Measurements from ENCODE around the gene PKNOX1.

Gene PKNOX1

GRCh38 chr21:42970946-42971653 is 3.3 kb upstream of the PKNOX1 start:
- no peak for TF ChIP-seq CTCF (IDR thresholded peaks at IDR 0.05; ENCODE audit: control insufficient read depth, extremely low read depth, insufficient read depth)
- no peak overlapping the region for H3K4me3 ChIP-seq (ENCODE audit: low read depth, low read length)

GRCh38 chr21:42971897-42972275 is 2.5 kb upstream of the PKNOX1 start:
- no peak for TF ChIP-seq CTCF (IDR thresholded peaks at IDR 0.05; ENCODE audit: control insufficient read depth, extremely low read depth, insufficient read depth)
- no peak for DNase-seq (ENCODE audit: low read depth)
- H3K4me3 ChIP-seq (ENCODE audit: low read depth, low read length), result no peak overlapping the region

More at GRCh38 chr21:42970946-42971653, 3.3 kb upstream of the PKNOX1 start:
- DNase-seq (ENCODE audit: low read depth), result no peak

GRCh38 chr21:42973309-42973990 is 912 bp upstream of the PKNOX1 start:
- peak overlapping the region; percentile 51 for H3K4me3 ChIP-seq (ENCODE audit: low read depth, low read length)
- no peak for DNase-seq (ENCODE audit: low read depth)
- TF ChIP-seq CTCF (IDR thresholded peaks at IDR 0.05; ENCODE audit: control insufficient read depth, extremely low read depth, insufficient read depth), result no peak

GRCh38 chr21:42974832-42975820 is 764 bp downstream of the PKNOX1 start:
- no peak for TF ChIP-seq CTCF (IDR thresholded peaks at IDR 0.05; ENCODE audit: control insufficient read depth, extremely low read depth, insufficient read depth)
- DNase-seq (ENCODE audit: low read depth), result no peak
- peak overlapping the region; percentile 71 for H3K4me3 ChIP-seq (ENCODE audit: low read depth, low read length)

GRCh38 chr21:42975886-42976608 is 1.7 kb downstream of the PKNOX1 start:
- TF ChIP-seq CTCF (IDR thresholded peaks at IDR 0.05; ENCODE audit: control insufficient read depth, extremely low read depth, insufficient read depth), result no peak
- no peak for DNase-seq (ENCODE audit: low read depth)

More at GRCh38 chr21:42975886-42976608, 1.7 kb downstream of the PKNOX1 start:
- H3K4me3 ChIP-seq (ENCODE audit: low read depth, low read length), result peak overlapping the region; percentile 71

Data from LNCaP clone FGC (cell line).